Activated CD8-positive, alpha-beta memory T cell treated with anti-CD3 and anti-CD28 coated beads, Interleukin-2, amount 10 ng/mL, durations not matched to agents 7 days and 5 days (primary cell): ENCODE measurements around the gene SPATA1. TPM values are rescaled to one million over a fixed set of nuclear protein-coding genes. Genes with fewer than 3 reads are reported as not detected.

Experiments used
- ATAC-seq: fragments of 150-1000 bp; cut with Tn5 transposase; one replicate; pipeline ENCODE4 v1.10.0; 2021; ENCODE audit warnings: moderate library complexity
- CTCF ChIA-PET: fragments of 350-600 bp; sonication (Branson Sonifier 250); formaldehyde crosslinking; loops from one replicate; lab custom pipeline; 2021; ENCODE audit warnings: antibody characterized with exemption; lab: Charles Lee
- DNase-seq: peaks from one replicate; pipeline ENCODE4 v3.0.0-alpha.2; 2020
- H3K27ac Mint-ChIP-seq: one replicate; pipeline ENCODE4 v1.8.0; 2021; ENCODE audit warnings: mild to moderate bottlenecking, mixed read lengths
- H3K27me3 Mint-ChIP-seq: one replicate; pipeline ENCODE4 v1.8.0; 2021; ENCODE audit warnings: mixed read lengths
- H3K36me3 Mint-ChIP-seq: one replicate; pipeline ENCODE4 v1.8.0; 2021; ENCODE audit warnings: mild to moderate bottlenecking, mixed read lengths
- H3K4me1 Mint-ChIP-seq: one replicate; pipeline ENCODE4 v1.8.0; 2021; ENCODE audit warnings: mixed read lengths
- H3K4me3 Mint-ChIP-seq: one replicate; pipeline ENCODE4 v1.8.0; 2021; ENCODE audit warnings: mild to moderate bottlenecking, moderate library complexity, mixed read lengths
- H3K9me3 Mint-ChIP-seq: one replicate; pipeline ENCODE4 v1.8.0; 2022; ENCODE audit warnings: low read depth, mixed read lengths
- total RNA-seq, 2 experiments: library from RNA; stranded (reverse); gene quantifications; one replicate each; pipeline ENCODE4 v1.2.3, GENCODE V29; 2021

SPATA1 gene
- 1 to 10 TPM; 2.1 to 6.1 TPM for total RNA-seq

GRCh38 chr1:84506002-84506728 is at the start of gene SPATA1, which contains the start of gene GNG5:
Gene SPATA1 (plus strand): TSS chr1:84506386. CDS start chr1:84516360, 9,974 bp downstream.
Gene GNG5 (minus strand): TSS chr1:84506581. CDS start chr1:84506091, 490 bp downstream.
- peaks cover 32% of the 10 kb centered on the region for H3K36me3 Mint-ChIP-seq
- peak; percentile 92 for ATAC-seq
- peak within 1 kb of the TSS; percentile 98 for H3K27ac Mint-ChIP-seq
- no peaks in the 10 kb centered on the region for H3K27me3 Mint-ChIP-seq
- no peaks in the 10 kb centered on the region for H3K9me3 Mint-ChIP-seq
- H3K4me3 Mint-ChIP-seq, result peak within 1 kb of the TSS; percentile 96
- H3K4me1 Mint-ChIP-seq, result peaks cover 37% of the 10 kb centered on the region
- DNase-seq, result peak; percentile 99
- CTCF ChIA-PET, result interaction anchor here (0.7 to 2.5 kb wide), 13 partner anchors 8 to 361 kb away, joined by 3 to 15 read pairs (median 4); partner anchors contain the start of genes CTBS, PRKACB and RPF1

GRCh38 chr1:84462118-84462517 is 44.1 kb upstream of the SPATA1 start:
- CTCF ChIA-PET, result no interaction called here
- Mint-ChIP-seq H3K27ac (no peak overlapping the region), H3K9me3 (no peaks in the 10 kb centered on the region), H3K36me3 (no peaks in the 10 kb centered on the region), H3K27me3 (peaks cover 18% of the 10 kb centered on the region), H3K4me1 (no peaks in the 10 kb centered on the region), H3K4me3 (no peak overlapping the region)
- DNase-seq (no peak), ATAC-seq (no peak)

- no peak overlapping the region for H3K27ac Mint-ChIP-seq
- no peak for ATAC-seq
- DNase-seq, result no peak
- CTCF ChIA-PET, result interaction anchor here (0.8 kb wide), 1 partner anchor 268 kb away, joined by 3 read pairs; no protein-coding TSS in a partner anchor
- no peaks in the 10 kb centered on the region for H3K9me3 Mint-ChIP-seq
- H3K4me1 Mint-ChIP-seq, result no peaks in the 10 kb centered on the region
- H3K27me3 Mint-ChIP-seq, result peaks cover 32% of the 10 kb centered on the region
- H3K36me3 Mint-ChIP-seq, result no peaks in the 10 kb centered on the region
- H3K4me3 Mint-ChIP-seq, result no peak overlapping the region
Measured at GRCh38 chr1:84467298-84467697, 38.9 kb upstream of the SPATA1 start.

- CTCF ChIA-PET, result no interaction called here
- Mint-ChIP-seq H3K9me3 (peaks cover 7% of the 10 kb centered on the region), H3K27me3 (peaks cover 34% of the 10 kb centered on the region), H3K4me1 (peaks cover 14% of the 10 kb centered on the region), H3K27ac (no peak overlapping the region), H3K36me3 (peaks cover 10% of the 10 kb centered on the region), H3K4me3 (no peak overlapping the region)
- ATAC-seq, result no peak
- no peak for DNase-seq
Measured at GRCh38 chr1:84476225-84476624, 30.0 kb upstream of the SPATA1 start.

- Mint-ChIP-seq H3K9me3 (peaks cover 7% of the 10 kb centered on the region), H3K27ac (peak within 1 kb of the TSS; percentile 94), H3K4me1 (peaks cover 30% of the 10 kb centered on the region), H3K36me3 (peaks cover 32% of the 10 kb centered on the region), H3K27me3 (peaks cover 21% of the 10 kb centered on the region), H3K4me3 (peak within 1 kb of the TSS; percentile 92)
- ATAC-seq (peak; percentile 96), DNase-seq (peak; percentile 85)
- CTCF ChIA-PET, result interaction anchor here (0.9 to 2.8 kb wide), 9 partner anchors 8 to 466 kb away, joined by 3 to 13 read pairs (median 4); partner anchors contain the start of genes GNG5 and SPATA1
Measured at GRCh38 chr1:84478876-84479868, 27.0 kb upstream of the SPATA1 start, which contains the start of gene RPF1. Gene RPF1 (plus strand): TSS chr1:84479266. CDS start chr1:84479282, 16 bp downstream.

- Mint-ChIP-seq H3K4me1 (peaks cover 30% of the 10 kb centered on the region), H3K27me3 (peaks cover 15% of the 10 kb centered on the region), H3K9me3 (peaks cover 7% of the 10 kb centered on the region), H3K27ac (peak overlapping the region; percentile 94), H3K36me3 (peaks cover 39% of the 10 kb centered on the region), H3K4me3 (peak overlapping the region; percentile 92)
- no peak for ATAC-seq
- CTCF ChIA-PET, result interaction anchor here (0.6 to 2.8 kb wide), 9 partner anchors 9 to 465 kb away, joined by 3 to 13 read pairs (median 4); partner anchors contain the start of genes GNG5 and SPATA1
- no peak for DNase-seq
Measured at GRCh38 chr1:84479998-84480397, 26.2 kb upstream of the SPATA1 start.

GRCh38 chr1:84480650-84481049 is 25.5 kb upstream of the SPATA1 start:
- ATAC-seq (no peak), DNase-seq (no peak)
- H3K4me3 Mint-ChIP-seq, result peak overlapping the region; percentile 92
- peaks cover 45% of the 10 kb centered on the region for H3K36me3 Mint-ChIP-seq
- H3K27ac Mint-ChIP-seq, result no peak overlapping the region
- peaks cover 30% of the 10 kb centered on the region for H3K4me1 Mint-ChIP-seq
- CTCF ChIA-PET, result interaction anchor here (0.6 to 2.8 kb wide), 9 partner anchors 10 to 464 kb away, joined by 3 to 13 read pairs (median 4); partner anchors contain the start of genes GNG5 and SPATA1
- H3K27me3 Mint-ChIP-seq, result peaks cover 13% of the 10 kb centered on the region
- H3K9me3 Mint-ChIP-seq, result peaks cover 7% of the 10 kb centered on the region

GRCh38 chr1:84481317-84481716 is 24.9 kb upstream of the SPATA1 start:
- Mint-ChIP-seq H3K9me3 (peaks cover 7% of the 10 kb centered on the region), H3K36me3 (peaks cover 51% of the 10 kb centered on the region), H3K27me3 (peaks cover 11% of the 10 kb centered on the region), H3K4me3 (peak overlapping the region; percentile 29), H3K27ac (no peak overlapping the region), H3K4me1 (peaks cover 35% of the 10 kb centered on the region)
- DNase-seq (no peak), ATAC-seq (no peak)
- CTCF ChIA-PET, result interaction anchor here (0.8 to 2.8 kb wide), 5 partner anchors 17 to 271 kb away, joined by 3 to 12 read pairs (median 4); partner anchors contain the start of genes GNG5 and SPATA1

- Mint-ChIP-seq H3K4me3 (no peak overlapping the region), H3K9me3 (no peaks in the 10 kb centered on the region), H3K27me3 (no peaks in the 10 kb centered on the region), H3K4me1 (peaks cover 20% of the 10 kb centered on the region), H3K36me3 (peaks cover 62% of the 10 kb centered on the region), H3K27ac (no peak overlapping the region)
- no peak for DNase-seq
- CTCF ChIA-PET, result interaction anchor here (0.6 to 1.0 kb wide), 2 partner anchors 8 to 14 kb away, joined by 3 to 4 read pairs; no protein-coding TSS in a partner anchor
- no peak for ATAC-seq
Measured at GRCh38 chr1:84488107-84488506, 18.1 kb upstream of the SPATA1 start.

GRCh38 chr1:84489766-84490165 is 16.4 kb upstream of the SPATA1 start:
- no peak overlapping the region for H3K27ac Mint-ChIP-seq
- H3K4me1 Mint-ChIP-seq, result peaks cover 15% of the 10 kb centered on the region
- peaks cover 54% of the 10 kb centered on the region for H3K36me3 Mint-ChIP-seq
- H3K27me3 Mint-ChIP-seq, result no peaks in the 10 kb centered on the region
- CTCF ChIA-PET, result no interaction called here
- H3K4me3 Mint-ChIP-seq, result no peak overlapping the region
- no peak for DNase-seq
- ATAC-seq, result no peak
- no peaks in the 10 kb centered on the region for H3K9me3 Mint-ChIP-seq

- peaks cover 54% of the 10 kb centered on the region for H3K36me3 Mint-ChIP-seq
- no peak for ATAC-seq
Measured at GRCh38 chr1:84492726-84493125, 13.5 kb upstream of the SPATA1 start.

GRCh38 chr1:84493747-84494146 is 12.4 kb upstream of the SPATA1 start:
- Mint-ChIP-seq H3K27ac (no peak overlapping the region), H3K36me3 (peaks cover 62% of the 10 kb centered on the region), H3K9me3 (no peaks in the 10 kb centered on the region), H3K4me3 (no peak overlapping the region), H3K27me3 (no peaks in the 10 kb centered on the region), H3K4me1 (peaks cover 17% of the 10 kb centered on the region)
- CTCF ChIA-PET, result no interaction called here
- ATAC-seq (no peak), DNase-seq (no peak)

More at GRCh38 chr1:84492726-84493125, 13.5 kb upstream of the SPATA1 start:
- Mint-ChIP-seq H3K4me1 (peaks cover 9% of the 10 kb centered on the region), H3K4me3 (no peak overlapping the region), H3K9me3 (no peaks in the 10 kb centered on the region), H3K27ac (no peak overlapping the region), H3K27me3 (no peaks in the 10 kb centered on the region)
- DNase-seq, result no peak
- CTCF ChIA-PET, result no interaction called here
